ENCODE measurements around the gene EXOC3.
"Not testable (repeated sequence)": the region's sequence is repeated elsewhere in the genome, so short reads cannot be mapped to it uniquely, and the experiment has no call there.

The EXOC3 gene

DNA sequence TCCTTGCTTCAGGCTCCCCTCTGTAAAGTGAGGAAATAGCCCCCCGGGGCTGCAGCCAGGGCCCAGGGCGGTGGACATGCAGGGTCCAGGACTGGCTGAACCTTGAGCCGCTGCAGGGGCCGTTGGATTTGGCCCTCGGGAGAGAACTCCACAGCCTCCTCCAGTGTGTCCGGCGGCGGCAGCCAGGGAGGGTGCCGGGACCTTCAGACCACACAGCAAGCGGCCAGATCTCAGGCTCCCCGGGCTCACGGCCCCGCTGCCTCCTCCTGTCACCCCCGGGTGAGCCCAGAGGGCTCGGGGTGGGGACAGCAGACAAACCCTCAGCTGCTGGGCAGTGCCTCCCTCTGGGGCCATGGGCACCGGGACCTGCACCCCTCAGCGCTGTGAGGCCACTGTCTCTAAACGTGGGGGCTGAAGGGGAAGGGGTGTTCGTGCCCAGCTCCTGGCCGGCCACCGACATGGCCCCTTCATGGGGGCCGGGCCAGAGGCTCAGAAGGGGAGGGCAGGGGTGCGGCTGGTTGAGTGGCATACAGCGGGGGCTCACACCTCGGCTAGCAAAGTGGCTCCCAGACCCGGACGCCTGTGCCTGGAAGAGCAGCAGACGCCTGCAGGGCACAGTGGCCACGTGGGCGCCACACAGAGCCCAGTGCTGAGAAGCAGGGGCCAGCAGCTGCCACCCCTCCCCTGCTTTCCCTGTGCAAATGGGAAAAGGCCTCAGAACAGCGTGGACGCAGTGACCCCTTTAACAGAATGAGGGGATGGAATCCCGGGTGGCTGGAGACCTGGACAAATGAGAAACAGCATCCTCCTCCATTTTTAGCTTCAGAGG, 61.6 kb downstream of the EXOC3 start:
- Histone ChIP-seq H3K27me3 (ENCODE audit: insufficient read depth, low read length) (no peaks in the 10 kb centered on the region; the same call in 1 of the 2 replicates), H3K36me3 (ENCODE audit: insufficient read depth, low read length) (no peaks in the 10 kb centered on the region), H3K79me2 (ENCODE audit: insufficient read depth, low read length) (no peaks in the 10 kb centered on the region), H3F3A (ENCODE audit: insufficient read depth, low read length) (no peaks in the 10 kb centered on the region), H2AFZ (ENCODE audit: low read length) (no peak overlapping the region), H3K9ac (ENCODE audit: low read length) (no peak overlapping the region), H3K27ac (ENCODE audit: low read depth, low read length, poor library complexity, severe bottlenecking) (no peak overlapping the region), H4K20me1 (ENCODE audit: insufficient read depth, low read length) (no peaks in the 10 kb centered on the region), H3K9me2 (ENCODE audit: low read depth, low read length) (no peaks in the 10 kb centered on the region), H3K4me1 (ENCODE audit: insufficient read depth, low read length, severe bottlenecking) (no peaks in the 10 kb centered on the region), H3K9me3 (ENCODE audit: low read length) (0 out of 2 replicates have a peak, but pooled peaks cover 3% of the 10 kb centered on the region), H3K4me2 (ENCODE audit: low read length) (no peak overlapping the region), H3K4me3 (ENCODE audit: low read depth, low read length, poor library complexity, severe bottlenecking) (no peak overlapping the region)
- TF ChIP-seq EZH2 (IDR thresholded peaks at IDR 0.05; ENCODE audit: borderline replicate concordance, low read length), result no peak
- TF ChIP-seq, protein P1, sequence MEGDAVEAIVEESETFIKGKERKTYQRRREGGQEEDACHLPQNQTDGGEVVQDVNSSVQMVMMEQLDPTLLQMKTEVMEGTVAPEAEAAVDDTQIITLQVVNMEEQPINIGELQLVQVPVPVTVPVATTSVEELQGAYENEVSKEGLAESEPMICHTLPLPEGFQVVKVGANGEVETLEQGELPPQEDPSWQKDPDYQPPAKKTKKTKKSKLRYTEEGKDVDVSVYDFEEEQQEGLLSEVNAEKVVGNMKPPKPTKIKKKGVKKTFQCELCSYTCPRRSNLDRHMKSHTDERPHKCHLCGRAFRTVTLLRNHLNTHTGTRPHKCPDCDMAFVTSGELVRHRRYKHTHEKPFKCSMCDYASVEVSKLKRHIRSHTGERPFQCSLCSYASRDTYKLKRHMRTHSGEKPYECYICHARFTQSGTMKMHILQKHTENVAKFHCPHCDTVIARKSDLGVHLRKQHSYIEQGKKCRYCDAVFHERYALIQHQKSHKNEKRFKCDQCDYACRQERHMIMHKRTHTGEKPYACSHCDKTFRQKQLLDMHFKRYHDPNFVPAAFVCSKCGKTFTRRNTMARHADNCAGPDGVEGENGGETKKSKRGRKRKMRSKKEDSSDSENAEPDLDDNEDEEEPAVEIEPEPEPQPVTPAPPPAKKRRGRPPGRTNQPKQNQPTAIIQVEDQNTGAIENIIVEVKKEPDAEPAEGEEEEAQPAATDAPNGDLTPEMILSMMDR (IDR thresholded peaks at IDR 0.05; ENCODE audit: low read length), result no peak

DNA sequence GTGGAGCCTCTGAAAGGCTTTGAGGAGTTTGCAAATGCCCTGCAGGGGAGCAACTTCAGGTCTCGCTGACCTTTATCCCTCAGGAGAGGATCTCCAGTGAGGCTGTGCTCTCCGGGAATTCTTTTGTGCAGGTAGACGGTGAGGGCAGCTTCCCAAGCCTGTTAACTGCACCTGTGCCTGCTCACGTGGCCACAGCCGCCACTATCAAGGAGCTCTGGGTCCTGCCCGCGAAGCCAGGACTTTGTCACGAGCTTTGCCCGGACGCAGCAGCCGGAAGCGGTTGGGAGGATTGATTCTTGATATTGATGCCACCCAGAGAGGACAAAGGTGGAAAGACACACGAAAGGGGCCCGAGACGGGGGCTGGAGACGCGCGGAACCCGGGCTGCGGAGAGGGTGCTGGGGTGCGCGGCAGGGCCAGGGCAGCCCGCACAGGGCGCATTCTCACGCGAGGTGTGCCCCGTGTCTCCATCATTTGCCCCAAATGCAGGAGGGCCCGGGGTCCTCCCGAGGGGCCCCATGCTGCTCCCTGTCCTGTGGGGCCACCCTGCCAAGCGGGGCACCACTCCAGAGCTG, 63.1 kb downstream of the EXOC3 start:
- Histone ChIP-seq H3F3A (ENCODE audit: insufficient read depth, low read length) (no peaks in the 10 kb centered on the region), H3K27me3 (ENCODE audit: insufficient read depth, low read length) (no peaks in the 10 kb centered on the region; the same call in 1 of the 2 replicates)

DNA sequence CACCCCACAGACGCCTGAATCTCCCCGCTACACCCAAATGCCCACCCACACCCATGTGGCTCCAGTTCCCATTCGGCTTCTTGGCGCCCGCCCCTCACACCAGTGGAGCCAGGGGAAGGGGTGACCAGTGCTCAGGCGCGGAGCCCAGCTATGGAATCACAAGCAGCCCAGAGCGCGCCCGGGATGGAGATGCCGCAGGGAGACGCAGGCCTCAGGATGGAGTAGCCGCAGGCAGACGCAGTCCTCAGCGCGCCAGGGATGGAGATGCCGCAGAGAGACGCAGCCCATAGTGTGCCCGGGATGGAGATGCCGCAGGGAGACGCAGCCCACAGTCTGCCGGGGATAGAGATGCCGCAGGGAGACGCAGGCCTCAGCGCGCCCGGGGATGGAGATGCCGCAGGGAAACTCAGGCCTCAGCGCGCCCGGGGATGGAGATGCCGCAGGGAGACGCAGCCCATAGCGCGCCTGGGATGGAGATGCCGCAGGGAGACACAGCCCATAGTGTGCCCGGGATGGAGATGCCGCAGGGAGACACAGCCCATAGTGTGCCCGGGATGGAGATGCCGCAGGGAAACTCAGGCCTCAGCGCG, 65.1 kb downstream of the EXOC3 start:
- H3K36me3 ChIP-seq (ENCODE audit: insufficient read depth, low read length); H3K4me1 ChIP-seq (ENCODE audit: insufficient read depth, low read length, severe bottlenecking); H3K27ac ChIP-seq (ENCODE audit: low read depth, low read length, poor library complexity, severe bottlenecking); H3K79me2 ChIP-seq (ENCODE audit: insufficient read depth, low read length); H2AFZ ChIP-seq (ENCODE audit: low read length); H3F3A ChIP-seq (ENCODE audit: insufficient read depth, low read length); H3K4me3 ChIP-seq (ENCODE audit: low read depth, low read length, poor library complexity, severe bottlenecking); H4K20me1 ChIP-seq (ENCODE audit: insufficient read depth, low read length); H3K9me3 ChIP-seq (ENCODE audit: low read length); H3K4me2 ChIP-seq (ENCODE audit: low read length); H3K9me2 ChIP-seq (ENCODE audit: low read depth, low read length); H3K27me3 ChIP-seq (ENCODE audit: insufficient read depth, low read length); H3K9ac ChIP-seq (ENCODE audit: low read length): not testable (repeated sequence)

More for the DNA sequence above, 63.1 kb downstream of the EXOC3 start:
- H2AFZ ChIP-seq (ENCODE audit: low read length), result no peak overlapping the region
- no peak overlapping the region for H3K4me2 ChIP-seq (ENCODE audit: low read length)
- TF ChIP-seq EZH2 (IDR thresholded peaks at IDR 0.05; ENCODE audit: borderline replicate concordance, low read length), result no peak
- TF ChIP-seq, protein P1 (IDR thresholded peaks at IDR 0.05; ENCODE audit: low read length), result no peak
- no peaks in the 10 kb centered on the region for H3K4me1 ChIP-seq (ENCODE audit: insufficient read depth, low read length, severe bottlenecking)
- H3K36me3 ChIP-seq (ENCODE audit: insufficient read depth, low read length), result no peaks in the 10 kb centered on the region
- H3K9ac ChIP-seq (ENCODE audit: low read length), result no peak overlapping the region
- H3K27ac ChIP-seq (ENCODE audit: low read depth, low read length, poor library complexity, severe bottlenecking), result no peak overlapping the region
- no peak overlapping the region for H3K4me3 ChIP-seq (ENCODE audit: low read depth, low read length, poor library complexity, severe bottlenecking)
- no peaks in the 10 kb centered on the region for H3K9me2 ChIP-seq (ENCODE audit: low read depth, low read length)
- no peaks in the 10 kb centered on the region for H4K20me1 ChIP-seq (ENCODE audit: insufficient read depth, low read length)
- no peaks in the 10 kb centered on the region for H3K79me2 ChIP-seq (ENCODE audit: insufficient read depth, low read length)
- H3K9me3 ChIP-seq (ENCODE audit: low read length), result 0 out of 2 replicates have a peak, but pooled peaks cover 3% of the 10 kb centered on the region

All from OCI-LY1 (cell line).